ENCODE measurements around the gene HDAC4. TPM values are rescaled to one million over a fixed set of nuclear protein-coding genes. Genes with fewer than 3 reads are reported as not detected.

HDAC4 gene
- total and polyA plus RNA-seq, 2 experiments from 2014 or later = 8.1 to 41.8 TPM

DNA sequence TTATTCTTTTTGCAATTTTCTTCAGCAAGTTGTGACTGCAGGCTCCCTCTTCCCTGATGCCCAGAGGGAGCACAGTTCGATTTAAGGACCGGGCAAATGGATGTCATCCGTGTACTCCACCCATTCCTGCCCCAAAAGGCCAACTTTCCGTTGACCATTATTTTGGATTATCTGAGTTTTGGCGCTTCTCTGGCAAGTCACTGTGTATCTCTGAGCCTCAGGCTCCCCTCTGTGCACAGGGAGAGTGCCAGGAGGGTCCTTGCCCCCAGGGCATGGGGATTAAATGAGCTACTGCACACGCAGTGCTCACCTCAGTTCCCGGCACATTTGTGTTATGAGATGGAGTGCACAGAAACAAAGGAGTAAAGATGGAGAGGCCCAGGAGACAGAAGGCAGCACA lies 41.4 kb upstream of the HDAC4 start (continued):
- TF ChIP-seq, protein P1, sequence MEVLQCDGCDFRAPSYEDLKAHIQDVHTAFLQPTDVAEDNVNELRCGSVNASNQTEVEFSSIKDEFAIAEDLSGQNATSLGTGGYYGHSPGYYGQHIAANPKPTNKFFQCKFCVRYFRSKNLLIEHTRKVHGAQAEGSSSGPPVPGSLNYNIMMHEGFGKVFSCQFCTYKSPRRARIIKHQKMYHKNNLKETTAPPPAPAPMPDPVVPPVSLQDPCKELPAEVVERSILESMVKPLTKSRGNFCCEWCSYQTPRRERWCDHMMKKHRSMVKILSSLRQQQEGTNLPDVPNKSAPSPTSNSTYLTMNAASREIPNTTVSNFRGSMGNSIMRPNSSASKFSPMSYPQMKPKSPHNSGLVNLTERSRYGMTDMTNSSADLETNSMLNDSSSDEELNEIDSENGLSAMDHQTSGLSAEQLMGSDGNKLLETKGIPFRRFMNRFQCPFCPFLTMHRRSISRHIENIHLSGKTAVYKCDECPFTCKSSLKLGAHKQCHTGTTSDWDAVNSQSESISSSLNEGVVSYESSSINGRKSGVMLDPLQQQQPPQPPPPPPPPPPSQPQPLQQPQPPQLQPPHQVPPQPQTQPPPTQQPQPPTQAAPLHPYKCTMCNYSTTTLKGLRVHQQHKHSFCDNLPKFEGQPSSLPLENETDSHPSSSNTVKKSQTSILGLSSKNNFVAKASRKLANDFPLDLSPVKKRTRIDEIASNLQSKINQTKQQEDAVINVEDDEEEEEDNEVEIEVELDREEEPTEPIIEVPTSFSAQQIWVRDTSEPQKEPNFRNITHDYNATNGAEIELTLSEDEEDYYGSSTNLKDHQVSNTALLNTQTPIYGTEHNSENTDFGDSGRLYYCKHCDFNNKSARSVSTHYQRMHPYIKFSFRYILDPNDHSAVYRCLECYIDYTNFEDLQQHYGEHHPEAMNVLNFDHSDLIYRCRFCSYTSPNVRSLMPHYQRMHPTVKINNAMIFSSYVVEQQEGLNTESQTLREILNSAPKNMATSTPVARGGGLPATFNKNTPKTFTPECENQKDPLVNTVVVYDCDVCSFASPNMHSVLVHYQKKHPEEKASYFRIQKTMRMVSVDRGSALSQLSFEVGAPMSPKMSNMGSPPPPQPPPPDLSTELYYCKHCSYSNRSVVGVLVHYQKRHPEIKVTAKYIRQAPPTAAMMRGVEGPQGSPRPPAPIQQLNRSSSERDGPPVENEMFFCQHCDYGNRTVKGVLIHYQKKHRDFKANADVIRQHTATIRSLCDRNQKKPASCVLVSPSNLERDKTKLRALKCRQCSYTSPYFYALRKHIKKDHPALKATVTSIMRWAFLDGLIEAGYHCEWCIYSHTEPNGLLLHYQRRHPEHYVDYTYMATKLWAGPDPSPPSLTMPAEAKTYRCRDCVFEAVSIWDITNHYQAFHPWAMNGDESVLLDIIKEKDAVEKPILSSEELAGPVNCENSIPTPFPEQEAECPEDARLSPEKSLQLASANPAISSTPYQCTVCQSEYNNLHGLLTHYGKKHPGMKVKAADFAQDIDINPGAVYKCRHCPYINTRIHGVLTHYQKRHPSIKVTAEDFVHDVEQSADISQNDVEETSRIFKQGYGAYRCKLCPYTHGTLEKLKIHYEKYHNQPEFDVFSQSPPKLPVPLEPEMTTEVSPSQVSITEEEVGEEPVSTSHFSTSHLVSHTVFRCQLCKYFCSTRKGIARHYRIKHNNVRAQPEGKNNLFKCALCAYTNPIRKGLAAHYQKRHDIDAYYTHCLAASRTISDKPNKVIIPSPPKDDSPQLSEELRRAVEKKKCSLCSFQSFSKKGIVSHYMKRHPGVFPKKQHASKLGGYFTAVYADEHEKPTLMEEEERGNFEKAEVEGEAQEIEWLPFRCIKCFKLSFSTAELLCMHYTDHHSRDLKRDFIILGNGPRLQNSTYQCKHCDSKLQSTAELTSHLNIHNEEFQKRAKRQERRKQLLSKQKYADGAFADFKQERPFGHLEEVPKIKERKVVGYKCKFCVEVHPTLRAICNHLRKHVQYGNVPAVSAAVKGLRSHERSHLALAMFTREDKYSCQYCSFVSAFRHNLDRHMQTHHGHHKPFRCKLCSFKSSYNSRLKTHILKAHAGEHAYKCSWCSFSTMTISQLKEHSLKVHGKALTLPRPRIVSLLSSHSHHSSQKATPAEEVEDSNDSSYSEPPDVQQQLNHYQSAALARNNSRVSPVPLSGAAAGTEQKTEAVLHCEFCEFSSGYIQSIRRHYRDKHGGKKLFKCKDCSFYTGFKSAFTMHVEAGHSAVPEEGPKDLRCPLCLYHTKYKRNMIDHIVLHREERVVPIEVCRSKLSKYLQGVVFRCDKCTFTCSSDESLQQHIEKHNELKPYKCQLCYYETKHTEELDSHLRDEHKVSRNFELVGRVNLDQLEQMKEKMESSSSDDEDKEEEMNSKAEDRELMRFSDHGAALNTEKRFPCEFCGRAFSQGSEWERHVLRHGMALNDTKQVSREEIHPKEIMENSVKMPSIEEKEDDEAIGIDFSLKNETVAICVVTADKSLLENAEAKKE (CRISPR knock-in tag; IDR thresholded peaks at IDR 0.05) = no peak
- TF ChIP-seq ZNF331 (CRISPR knock-in tag; IDR thresholded peaks at IDR 0.05; ENCODE audit: low read depth) (no peak), CREB1 (CRISPR knock-in tag; IDR thresholded peaks at IDR 0.05; ENCODE audit: low read depth) (no peak), JUNB (IDR thresholded peaks at IDR 0.05; ENCODE audit: unreplicated experiment) (no peak), EZH2 (IDR thresholded peaks at IDR 0.05; ENCODE audit: low read depth, unreplicated experiment) (no peak)

DNA sequence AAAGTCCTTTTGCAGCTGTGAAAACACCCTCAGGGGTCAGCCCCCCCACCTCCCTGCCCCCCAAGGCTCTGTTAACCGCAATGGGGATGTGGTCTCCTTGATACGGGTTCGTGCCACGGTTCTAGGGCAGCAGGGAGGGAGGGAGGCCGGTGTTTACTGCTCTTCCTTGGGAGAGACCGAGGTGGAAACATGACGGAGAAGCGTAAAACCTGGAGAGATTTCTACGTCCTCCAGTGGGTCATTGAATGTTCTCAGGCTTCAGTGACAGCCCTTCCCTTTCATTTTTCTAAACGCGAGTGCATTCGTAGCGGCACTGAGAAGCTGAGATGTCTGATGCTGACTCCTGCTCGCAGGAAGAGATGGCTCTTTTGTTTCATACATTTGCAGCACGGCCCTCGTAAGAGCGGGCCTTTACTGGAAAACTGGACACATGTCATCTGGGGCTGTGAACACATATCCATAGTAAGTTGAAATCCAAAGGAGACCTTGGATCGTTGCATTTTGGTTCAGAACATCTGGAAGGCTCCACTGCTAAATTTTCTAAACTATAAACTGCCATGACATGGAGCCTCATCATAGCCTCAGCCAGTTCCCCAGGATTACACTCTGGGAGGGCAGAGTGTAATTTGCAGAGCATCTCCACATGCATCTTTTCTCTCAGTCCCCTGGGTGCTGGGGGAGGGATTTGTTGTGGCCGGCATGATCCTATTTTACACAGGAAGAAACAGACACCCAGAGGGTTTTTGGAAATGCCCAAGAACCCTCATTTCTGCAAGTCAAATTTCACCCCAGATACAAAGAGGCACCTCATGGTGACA lies 40.6 kb upstream of the HDAC4 start:
- peak overlapping the region; percentile 88 for H2AFZ ChIP-seq
- H3K4me3 ChIP-seq = no peak overlapping the region
- Mint-ChIP-seq H3K27me3 (ENCODE audit: insufficient read depth, low read depth, poor library complexity) (peaks cover 16% of the 10 kb centered on the region), H3K4me3 (peak overlapping the region; percentile 66), H3K27ac (no peak overlapping the region), H3K36me3 (ENCODE audit: low read depth) (no peaks in the 10 kb centered on the region; the same call in 1 of the 3 replicates), H3K4me1 (peaks cover 28% of the 10 kb centered on the region), H3K9me3 (peaks cover 9% of the 10 kb centered on the region; the same call in 2 of the 3 replicates)
- DNase-seq (ENCODE audit: low spot score) = peak; percentile 8
- H4K20me1 ChIP-seq (replicated peaks; ENCODE audit: insufficient read depth) = no peaks in the 10 kb centered on the region
- H3K4me2 ChIP-seq = no peak overlapping the region
- no peaks in the 10 kb centered on the region for H3K36me3 ChIP-seq (ENCODE audit: insufficient read depth)
- H3K9me2 ChIP-seq (ENCODE audit: insufficient read depth) = no peaks in the 10 kb centered on the region
- peak; percentile 23 for ATAC-seq
- H3K27me3 ChIP-seq (ENCODE audit: insufficient read depth) = no peaks in the 10 kb centered on the region
- no peaks in the 10 kb centered on the region for H3F3A ChIP-seq (replicated peaks; ENCODE audit: low read depth)
- 0 out of 2 replicates have a peak, but pooled peaks cover 5% of the 10 kb centered on the region for H3K4me1 ChIP-seq (ENCODE audit: insufficient read depth)
- no peaks in the 10 kb centered on the region for H3K79me2 ChIP-seq (replicated peaks; ENCODE audit: insufficient read depth)
- H3K27ac ChIP-seq (ENCODE audit: low read depth) = no peak overlapping the region
- TF ChIP-seq CREB1 (CRISPR knock-in tag; IDR thresholded peaks at IDR 0.05; ENCODE audit: low read depth) (no peak), POLR2AphosphoS5 (IDR thresholded peaks at IDR 0.05; ENCODE audit: low read depth) (no peak), JUNB (IDR thresholded peaks at IDR 0.05; ENCODE audit: unreplicated experiment) (no peak), STAT1 (IDR thresholded peaks at IDR 0.05; ENCODE audit: unreplicated experiment) (no peak), ZNF331 (CRISPR knock-in tag; IDR thresholded peaks at IDR 0.05; ENCODE audit: low read depth) (no peak), ZNF114 (CRISPR knock-in tag; IDR thresholded peaks at IDR 0.05) (no peak), NANOG (IDR thresholded peaks at IDR 0.05; ENCODE audit: borderline replicate concordance) (no peak), EZH2 (IDR thresholded peaks at IDR 0.05; ENCODE audit: low read depth, unreplicated experiment) (no peak)
- TF ChIP-seq, protein P2, sequence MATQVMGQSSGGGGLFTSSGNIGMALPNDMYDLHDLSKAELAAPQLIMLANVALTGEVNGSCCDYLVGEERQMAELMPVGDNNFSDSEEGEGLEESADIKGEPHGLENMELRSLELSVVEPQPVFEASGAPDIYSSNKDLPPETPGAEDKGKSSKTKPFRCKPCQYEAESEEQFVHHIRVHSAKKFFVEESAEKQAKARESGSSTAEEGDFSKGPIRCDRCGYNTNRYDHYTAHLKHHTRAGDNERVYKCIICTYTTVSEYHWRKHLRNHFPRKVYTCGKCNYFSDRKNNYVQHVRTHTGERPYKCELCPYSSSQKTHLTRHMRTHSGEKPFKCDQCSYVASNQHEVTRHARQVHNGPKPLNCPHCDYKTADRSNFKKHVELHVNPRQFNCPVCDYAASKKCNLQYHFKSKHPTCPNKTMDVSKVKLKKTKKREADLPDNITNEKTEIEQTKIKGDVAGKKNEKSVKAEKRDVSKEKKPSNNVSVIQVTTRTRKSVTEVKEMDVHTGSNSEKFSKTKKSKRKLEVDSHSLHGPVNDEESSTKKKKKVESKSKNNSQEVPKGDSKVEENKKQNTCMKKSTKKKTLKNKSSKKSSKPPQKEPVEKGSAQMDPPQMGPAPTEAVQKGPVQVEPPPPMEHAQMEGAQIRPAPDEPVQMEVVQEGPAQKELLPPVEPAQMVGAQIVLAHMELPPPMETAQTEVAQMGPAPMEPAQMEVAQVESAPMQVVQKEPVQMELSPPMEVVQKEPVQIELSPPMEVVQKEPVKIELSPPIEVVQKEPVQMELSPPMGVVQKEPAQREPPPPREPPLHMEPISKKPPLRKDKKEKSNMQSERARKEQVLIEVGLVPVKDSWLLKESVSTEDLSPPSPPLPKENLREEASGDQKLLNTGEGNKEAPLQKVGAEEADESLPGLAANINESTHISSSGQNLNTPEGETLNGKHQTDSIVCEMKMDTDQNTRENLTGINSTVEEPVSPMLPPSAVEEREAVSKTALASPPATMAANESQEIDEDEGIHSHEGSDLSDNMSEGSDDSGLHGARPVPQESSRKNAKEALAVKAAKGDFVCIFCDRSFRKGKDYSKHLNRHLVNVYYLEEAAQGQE (IDR thresholded peaks at IDR 0.05; ENCODE audit: unreplicated experiment) = no peak
- TF ChIP-seq, protein P3, sequence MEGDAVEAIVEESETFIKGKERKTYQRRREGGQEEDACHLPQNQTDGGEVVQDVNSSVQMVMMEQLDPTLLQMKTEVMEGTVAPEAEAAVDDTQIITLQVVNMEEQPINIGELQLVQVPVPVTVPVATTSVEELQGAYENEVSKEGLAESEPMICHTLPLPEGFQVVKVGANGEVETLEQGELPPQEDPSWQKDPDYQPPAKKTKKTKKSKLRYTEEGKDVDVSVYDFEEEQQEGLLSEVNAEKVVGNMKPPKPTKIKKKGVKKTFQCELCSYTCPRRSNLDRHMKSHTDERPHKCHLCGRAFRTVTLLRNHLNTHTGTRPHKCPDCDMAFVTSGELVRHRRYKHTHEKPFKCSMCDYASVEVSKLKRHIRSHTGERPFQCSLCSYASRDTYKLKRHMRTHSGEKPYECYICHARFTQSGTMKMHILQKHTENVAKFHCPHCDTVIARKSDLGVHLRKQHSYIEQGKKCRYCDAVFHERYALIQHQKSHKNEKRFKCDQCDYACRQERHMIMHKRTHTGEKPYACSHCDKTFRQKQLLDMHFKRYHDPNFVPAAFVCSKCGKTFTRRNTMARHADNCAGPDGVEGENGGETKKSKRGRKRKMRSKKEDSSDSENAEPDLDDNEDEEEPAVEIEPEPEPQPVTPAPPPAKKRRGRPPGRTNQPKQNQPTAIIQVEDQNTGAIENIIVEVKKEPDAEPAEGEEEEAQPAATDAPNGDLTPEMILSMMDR (conservative IDR thresholded peaks at IDR 0.05; ENCODE audit: low read depth in 2 of 2) = no peak

Measured in GM23338 (cell line).